NCI-H2196 treated with DMSO at 0.1 percent for 48 hours (cell line): ENCODE data around the gene MKLN1.
"Not testable (repeated sequence)": the region's sequence is repeated elsewhere in the genome, so short reads cannot be mapped to it uniquely, and the experiment has no call there.

Source experiments
- DNase-seq: peaks from one replicate; lab custom pipeline; 2025; ENCODE audit not compliant: unreplicated experiment; lab: John Stamatoyannopoulos, UW

The MKLN1 gene

DNA sequence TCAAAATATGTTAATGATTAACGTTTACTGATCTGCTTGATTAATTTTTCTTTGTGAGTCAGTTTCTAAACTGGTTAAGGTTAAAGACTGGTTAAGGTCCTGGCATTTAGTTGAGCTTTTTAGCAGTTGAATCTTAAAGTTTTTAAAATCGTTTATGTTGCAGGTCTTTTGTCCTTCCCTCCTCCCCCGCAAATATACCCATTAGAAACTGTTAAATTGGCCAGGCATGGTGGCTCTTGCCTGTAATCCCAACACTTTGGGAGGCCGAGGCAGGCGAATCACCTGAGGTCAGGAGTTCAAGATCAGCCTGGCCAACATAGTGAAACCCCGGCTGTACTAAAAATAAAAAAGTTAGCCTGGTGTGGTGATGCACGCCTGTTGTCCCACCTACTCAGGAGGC lies 127.9 kb downstream of the MKLN1 start:
- DNase-seq: no peak

DNA sequence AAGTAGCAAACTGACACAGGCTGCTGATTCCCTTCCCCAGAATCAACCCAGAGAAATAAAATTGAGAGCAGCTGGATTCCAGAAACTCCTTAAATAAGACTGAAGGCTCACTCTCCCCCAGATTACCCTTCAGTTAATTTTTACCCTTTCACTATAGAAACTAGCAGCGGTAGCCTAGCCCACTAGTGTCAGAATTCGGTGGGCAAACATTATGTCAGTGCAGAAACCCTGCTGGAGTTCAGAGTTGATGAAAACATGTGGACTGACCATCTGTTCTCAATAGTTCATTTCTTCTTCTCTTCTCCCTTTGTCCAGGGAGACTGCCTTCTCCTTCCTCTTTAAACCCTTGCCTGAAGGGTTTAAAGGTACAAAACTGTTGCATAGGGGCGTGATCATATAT lies 128.7 kb downstream of the MKLN1 start:
- DNase-seq: no peak

DNA sequence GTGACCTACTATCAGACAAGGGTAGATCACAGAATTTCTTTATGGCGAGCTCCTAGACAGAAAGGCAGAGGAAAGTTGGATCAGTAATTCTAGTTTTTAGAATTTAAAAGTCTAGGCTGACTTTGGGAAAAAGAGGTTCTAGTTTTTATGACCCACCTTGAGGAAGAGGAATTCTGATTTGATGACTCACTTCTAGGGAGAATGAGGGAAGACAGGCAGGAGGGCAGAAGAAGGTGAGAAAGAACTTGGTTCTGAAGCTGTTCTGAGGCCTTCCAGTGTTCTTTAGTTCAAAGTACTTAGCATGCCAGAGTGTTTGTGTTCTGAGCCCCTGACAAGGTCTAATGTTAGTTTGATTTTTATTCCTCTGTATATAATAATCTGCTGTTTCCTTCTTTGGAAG lies 131.6 kb downstream of the MKLN1 start:
- DNase-seq: no peak

DNA sequence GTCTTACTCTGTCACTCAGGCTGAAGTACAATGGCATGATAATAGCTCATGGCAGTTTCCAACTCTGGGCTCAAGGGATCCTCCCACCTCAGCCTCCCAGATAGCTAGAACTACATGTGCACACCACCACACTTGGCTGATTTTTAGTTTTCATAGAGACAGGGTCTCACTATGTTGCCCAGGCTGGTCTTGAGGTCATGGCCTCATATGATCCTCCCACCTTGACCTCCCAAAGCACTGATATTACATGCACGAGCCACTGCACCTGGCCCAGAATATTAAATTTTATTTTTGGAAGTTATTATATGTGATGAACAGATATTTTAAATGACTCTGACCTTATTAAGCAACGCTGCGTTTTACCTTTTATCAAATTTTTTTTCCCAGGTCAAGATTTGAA lies 134.4 kb downstream of the MKLN1 start:
- no peak for DNase-seq

DNA sequence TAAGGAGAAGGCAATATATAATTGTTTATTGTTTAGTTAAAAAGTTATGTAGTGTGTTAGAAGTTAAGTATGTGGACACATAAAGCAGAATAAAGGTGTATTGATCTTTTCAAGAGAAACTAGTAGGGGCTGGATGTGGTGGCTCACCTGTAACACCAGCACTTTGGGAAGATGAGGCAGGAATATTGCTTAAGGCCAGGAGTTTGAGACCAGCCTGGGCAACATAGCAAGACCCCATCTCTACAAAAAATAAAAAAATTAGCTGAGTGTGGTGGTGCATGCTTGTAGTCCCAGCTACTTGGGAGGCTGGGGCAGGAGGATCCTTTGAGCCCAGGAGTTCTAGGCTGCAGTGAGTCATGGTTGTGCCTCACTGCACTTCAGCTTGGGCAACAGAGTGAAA lies 135.0 kb downstream of the MKLN1 start:
- not testable (repeated sequence) for DNase-seq

DNA sequence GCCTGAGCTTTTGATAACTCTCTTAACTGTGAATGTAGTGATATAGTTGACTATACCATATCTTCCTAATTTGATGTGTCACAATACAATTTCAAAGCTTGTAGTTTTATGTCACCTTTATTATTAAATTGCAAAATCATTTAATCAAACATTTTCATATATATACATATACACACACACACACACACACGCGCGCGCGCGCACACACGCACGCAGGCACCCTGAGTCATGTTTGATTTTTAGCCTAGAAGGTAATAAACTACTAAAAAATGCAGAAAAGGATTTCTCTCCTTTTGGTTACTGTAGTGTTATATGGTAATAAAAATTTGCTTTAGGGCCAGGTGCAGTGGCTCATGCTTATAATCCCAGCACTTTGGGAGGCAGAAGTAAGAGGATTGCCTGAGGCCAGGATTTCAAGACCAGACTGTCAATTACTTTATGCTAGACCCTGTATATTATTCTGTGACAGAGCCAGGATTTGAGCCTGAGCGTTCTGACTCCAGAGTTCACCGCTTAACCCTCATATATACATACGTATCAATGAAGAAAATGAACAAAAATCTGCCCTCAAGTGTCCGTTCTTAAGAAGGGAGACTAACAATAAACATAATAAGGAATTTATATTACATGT lies 139.2 kb downstream of the MKLN1 start:
- DNase-seq: no peak

DNA sequence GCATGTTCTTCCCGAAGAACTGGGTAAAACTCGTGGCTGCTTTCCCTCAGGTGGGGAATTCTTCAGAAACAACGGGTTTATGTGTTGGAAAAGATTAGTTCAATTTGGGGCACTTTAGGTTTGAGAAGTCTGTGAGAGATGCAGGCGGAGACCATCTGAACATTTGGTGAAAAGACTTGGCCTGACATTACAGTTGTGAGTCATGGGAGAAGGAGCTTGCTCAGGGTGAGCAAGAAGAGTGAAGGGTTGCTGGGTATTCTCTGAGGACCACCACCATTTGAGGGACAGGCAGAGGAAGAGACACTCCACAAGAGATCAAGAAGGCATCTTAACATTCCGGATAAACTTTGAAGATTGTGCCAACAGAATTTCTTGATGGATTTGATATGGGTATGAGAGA lies 140.1 kb downstream of the MKLN1 start:
- no peak for DNase-seq

DNA sequence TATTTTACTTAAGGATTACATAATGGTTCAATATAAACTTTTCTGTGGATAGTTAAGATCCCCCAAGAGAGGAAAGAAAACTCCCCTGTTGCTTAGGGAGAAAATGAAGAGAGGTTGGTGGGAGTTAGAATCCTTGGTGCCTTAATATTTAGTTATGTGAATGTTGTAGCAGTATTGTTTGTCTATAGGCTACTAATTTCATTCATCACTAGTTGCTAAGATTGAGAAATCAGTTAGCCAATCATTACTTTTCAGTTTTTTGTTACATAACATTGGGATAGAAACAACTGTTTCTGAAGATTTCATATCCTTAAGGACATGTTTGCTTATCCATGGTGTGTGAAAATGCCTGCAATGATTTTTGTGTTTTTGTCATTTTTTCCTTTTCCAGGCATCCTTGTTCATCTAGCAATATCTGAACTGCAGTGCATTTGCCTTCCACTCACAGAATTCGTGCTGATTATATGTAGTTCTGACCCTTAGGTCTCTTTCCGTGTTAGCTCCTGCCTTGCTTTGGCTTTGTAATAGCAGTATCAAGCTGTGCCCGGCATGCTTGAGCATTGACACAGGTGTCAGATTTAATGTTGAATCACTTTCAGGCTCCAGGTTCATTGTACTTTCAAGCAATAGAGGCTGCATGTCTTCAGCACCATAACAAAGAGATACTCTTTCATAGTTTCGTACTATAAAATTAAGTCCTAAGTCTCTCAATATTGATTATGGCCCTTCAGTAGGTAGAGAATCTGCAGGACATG lies 143.8 kb downstream of the MKLN1 start:
- no peak for DNase-seq

DNA sequence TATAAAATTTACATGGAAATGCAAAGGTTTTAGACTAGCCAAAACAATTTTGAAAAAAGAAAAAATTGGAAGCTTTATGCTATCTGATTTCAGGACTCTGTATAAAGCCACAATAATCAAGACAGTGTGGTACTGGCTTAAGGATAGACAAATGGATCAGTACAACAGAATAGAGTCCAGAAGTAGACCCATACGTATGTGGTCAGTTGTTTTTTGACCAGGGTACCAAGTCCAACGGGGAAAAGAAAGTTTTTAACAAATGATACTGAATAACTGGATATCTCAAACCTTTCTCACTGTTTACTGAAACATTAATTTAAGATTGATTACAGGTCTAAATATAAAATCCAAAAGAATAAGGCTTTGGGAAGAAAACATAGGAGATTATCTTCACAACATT lies 149.1 kb downstream of the MKLN1 start:
- DNase-seq: no peak

DNA sequence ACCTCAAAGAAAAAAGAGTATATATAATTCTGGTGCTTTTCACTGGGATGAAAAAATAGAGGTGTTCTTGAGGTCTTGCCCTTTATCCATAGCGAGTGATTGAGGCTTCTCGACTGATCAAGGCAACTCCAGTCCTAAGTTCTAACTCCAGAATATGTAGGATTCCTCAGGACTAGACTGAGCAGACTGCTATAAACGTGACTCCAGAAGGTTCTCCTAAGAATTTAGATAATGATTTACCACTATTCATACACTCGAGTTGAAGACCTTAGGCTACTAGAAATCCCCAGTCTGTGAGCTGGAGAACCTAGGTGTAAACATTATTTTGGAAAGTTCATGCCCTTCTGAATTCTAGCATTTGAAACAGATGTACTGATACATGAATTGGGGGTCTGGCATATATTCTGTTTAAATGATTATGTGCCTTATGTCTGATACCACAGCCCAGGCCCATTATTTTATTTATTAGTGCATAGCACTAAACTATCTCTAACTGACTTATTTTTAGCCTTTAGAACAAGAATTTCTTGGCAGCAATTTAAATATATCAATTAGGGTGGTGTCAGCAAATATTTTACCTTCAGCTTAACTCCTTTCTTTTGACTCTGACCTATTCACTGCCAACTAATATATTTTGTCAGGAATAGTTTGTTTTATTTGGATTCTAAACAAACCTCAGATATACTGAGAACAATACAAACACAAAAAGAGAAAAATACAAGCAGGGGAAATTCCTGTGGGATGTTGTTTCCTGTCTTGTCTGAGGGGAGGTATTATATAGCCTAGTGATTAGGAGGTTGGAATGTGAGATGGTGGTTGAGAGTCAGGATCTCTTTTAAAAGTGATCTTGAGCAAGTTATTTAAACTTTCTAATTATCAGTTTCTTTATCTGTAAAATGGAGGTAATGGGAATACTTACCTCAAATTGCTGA lies 153.0 kb downstream of the MKLN1 start:
- no peak for DNase-seq

DNA sequence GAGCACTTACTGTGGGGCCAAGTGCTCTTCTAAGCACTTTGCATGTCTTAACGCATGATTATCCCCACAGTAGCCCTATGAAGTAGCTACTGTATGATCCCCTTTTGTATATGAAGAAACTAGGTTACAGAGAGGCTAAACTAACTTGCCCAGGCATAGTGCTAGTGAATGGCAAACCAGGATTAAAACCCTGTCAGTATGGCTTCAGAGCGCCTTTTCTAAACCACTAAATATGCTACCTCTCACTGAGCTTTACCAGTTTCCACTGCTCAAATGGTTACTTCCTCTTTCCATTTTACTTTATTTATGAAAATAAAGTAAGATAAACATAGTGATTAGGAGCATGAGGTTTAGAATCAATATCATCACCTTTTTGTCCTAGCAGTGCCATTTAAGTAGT lies 155.1 kb downstream of the MKLN1 start:
- no peak for DNase-seq

DNA sequence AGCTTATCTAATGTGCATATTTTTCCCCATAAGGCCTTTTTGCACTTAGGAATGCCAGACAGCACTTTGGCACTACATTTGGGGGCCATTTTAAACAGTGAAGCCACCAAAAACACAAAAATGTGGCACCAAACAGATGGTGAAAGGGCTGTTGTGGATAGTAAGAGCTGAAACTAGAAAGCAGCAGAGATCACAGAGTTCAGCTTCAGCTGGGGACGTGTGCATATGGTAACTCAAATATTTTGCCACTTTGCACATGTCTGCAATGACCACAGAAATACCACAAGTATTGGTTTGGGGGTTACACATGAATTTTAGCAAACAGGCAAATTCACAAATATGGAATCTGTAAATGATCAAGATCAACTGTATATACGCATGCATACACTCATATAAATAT lies 155.9 kb downstream of the MKLN1 start:
- DNase-seq: no peak

DNA sequence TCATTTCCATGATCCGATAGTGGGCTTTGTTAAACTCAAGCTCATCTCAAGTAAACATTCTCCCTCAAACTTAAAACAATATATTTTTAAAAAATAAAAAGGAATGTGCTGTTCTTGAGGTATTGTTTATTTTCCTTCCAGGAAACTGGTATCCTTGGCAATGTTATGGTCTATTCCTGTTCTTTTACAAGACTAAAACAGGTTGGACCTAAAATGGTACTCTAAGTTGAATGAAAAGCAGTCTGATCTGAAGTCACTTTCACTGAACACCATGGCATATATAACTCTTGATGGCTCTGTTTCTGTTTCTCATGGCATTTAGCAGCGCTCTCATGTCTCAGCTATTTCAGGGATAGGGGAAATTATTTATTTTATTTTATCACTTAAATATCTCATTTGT lies 158.7 kb downstream of the MKLN1 start:
- no peak for DNase-seq

DNA sequence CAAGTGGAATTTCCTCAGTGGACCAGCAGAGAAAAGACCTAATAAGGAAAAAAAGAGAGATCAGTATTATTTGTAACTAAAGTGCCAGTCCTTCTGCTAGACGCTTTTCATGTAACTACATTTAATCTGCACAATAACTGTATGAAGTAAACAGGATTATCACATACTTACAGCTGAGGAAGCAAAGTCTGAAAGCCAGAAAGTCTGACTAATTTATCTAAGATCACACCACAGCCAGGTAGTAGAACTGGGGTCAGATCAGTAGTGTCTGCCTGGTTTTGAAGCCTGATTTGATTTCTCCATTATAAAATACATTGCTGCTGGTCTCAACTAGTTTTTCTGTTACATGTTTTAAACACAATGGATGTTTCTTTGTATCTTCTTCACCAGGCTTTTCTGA lies 159.5 kb downstream of the MKLN1 start:
- DNase-seq: no peak

DNA sequence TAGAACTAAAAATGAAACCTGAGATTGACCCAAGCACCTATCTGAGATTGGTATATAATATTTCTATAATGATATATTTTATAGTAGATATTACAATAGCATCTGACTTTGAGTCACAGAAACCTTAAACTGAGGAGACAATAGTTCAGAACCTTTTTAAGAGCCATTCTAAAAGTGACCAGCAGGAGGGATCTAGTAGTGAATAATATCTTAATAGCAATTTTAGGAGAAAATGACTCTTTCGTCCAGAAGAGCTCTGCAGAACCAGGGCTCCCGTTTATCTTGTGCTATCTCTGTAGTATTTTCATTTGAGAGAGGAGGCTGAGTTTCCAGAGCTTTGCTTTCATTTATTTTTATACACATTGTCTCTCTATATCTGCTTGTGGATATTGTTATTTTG lies 160.7 kb downstream of the MKLN1 start:
- DNase-seq: no peak

DNA sequence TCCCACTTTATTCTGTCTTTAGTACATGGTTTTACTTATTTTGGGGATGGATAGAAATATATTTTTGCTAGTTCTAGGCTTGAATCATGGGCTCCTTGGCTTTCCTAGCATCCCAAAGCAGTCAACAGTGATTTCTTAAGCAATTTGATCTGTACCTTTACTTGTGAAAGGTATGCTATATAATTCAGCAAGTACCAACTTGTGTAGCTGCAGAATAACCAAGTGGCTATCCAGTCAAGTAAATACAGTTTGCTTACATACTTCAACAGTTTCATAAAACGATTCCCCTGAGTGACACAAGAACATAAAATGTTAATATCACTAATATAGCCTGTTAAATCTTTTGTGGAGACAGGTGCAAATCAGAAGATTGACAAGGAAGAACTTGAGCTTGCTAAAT lies 161.5 kb downstream of the MKLN1 start:
- DNase-seq: no peak

DNA sequence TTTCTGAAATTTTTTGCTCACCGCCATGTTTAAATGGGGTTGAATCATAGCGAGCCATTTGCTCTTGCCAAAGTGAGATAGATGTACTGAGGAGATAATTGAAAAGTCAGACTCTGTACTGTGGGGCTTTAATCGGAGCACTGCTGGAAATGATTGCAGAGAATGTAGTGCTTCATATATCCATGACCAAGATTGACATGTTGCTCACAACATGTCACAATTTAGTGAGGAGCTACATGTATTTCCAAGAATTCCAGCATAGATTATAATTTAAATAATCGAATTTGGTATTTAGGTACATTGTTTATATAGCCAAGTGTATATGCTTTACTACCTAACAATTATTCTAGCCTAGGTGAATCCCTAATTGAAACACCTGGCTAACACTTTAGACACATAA lies 162.2 kb downstream of the MKLN1 start:
- DNase-seq: no peak

DNA sequence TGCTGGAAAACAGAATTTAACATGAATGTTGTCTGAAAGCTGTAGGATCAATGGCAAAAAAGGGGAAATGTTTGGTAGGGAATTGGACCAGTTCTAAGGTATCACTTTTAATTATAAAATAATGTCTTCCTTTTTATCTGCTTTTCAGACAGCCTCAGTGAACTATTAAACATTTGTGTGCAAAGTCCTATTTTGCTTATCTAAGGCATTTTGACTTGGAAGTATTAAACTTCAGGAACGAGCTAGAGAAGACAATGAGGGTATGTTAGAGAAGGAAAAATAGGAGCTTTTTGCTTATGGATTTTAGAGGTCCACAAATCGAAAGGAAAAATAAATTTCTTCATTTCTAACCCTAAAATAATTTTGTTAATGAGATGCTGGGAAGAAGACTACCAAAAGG lies 165.4 kb downstream of the MKLN1 start:
- DNase-seq: no peak

DNA sequence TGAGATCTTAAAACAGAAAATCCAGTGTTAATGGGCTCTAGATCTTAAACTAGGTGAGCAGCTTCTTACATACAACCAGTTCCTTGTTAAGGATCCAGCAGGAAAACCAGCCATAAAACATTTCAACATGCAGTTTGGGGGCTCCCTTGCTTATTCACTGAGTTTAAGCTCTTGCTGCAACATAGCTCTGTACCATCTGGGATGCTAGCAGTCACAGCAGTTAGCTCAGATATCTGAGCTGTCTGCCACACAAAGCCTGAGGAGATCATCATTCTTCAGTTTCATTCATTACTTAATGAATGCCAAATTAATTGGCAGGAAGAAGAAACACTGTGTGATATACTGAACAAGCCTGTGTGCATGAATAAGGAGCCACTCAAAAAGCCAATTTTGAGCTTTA lies 165.9 kb downstream of the MKLN1 start:
- no peak for DNase-seq

DNA sequence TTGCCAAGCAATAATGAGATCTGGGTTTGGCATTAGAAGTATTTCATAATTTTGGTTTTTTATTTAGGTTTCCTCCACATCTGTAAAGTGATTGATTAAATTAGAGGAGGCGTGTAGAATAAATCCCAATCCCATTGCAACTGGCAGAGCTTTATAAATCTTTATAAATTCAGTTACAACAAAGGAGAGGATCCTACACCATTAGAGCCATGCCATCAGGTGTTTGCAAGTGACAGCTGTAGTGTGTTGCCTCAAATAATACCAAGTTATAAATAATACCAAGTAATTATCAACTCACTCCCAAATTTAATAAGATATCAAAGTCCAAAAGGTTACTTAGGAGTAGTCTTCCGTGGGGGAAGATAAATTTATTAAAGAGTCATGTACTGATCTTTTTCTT lies 166.5 kb downstream of the MKLN1 start:
- DNase-seq: no peak

DNA sequence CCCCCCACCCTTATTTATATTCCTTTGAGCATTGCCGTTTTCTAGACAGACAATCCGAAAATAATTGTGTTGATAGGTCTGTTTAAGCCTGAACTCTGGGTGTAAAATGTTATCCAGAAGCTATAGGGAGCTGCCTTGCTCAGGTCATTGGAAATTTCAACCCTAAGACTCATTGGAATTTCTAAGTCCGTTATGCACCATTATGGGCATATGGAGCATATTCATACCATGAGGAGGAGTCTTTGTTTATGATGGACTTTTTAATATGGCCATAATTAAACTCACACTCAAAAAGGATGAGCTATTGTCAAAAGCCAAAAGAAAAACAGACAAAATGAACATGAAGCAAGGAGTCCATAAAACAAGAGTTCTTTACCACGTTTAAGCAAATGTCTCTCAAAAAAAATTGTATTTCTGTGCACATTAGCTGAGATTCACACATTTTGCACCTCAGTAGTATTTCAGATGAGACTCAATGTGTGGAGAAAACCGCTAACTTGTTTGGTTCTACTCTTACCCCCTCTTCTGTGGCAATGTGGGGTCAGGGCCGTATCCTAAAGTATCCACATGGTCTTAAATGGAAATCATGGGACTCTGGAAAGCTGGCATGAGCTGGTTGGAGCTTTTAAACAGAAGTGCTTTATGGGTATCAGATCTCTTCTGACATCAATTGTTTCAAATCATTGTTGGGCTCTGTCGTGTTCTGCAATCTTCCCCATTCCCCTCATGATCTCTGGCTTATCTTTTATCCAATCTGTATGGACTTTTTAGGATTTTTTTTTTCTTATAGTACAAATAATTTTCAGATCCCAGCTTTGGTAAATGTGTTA lies 168.2 kb downstream of the MKLN1 start:
- no peak for DNase-seq
